C4-2B (cell line): ENCODE results near the gene MATR3.

Experiments used
- CTCF ChIP-seq: fragments of 450-650 bp; conservative IDR thresholded peaks from 2 replicates; pipeline ENCODE4 v1.5.1; 2017; ENCODE audit warnings: mild to moderate bottlenecking
- ZFX ChIP-seq: fragments of 450-650 bp; IDR thresholded peaks from 2 replicates; pipeline ENCODE4 v1.6.1; 2017

- TF ChIP-seq CTCF = no peak
- no peak for TF ChIP-seq ZFX
Observed at GRCh38 chr5:139364466-139364865, 70.9 kb downstream of the MATR3 start.
